HG02973 (cell line): ENCODE results near the gene STIM2.
"Not testable (repeated sequence)": the region's sequence is repeated elsewhere in the genome, so short reads cannot be mapped to it uniquely, and the experiment has no call there.

ENCODE experiments used
- ATAC-seq: cut with Tn5 transposase; IDR thresholded peaks from one replicate; pipeline ENCODE4 v1.9.1; 2021; ENCODE audit warnings: moderate library complexity; ENCODE audit not compliant: unreplicated experiment

Gene STIM2

DNA sequence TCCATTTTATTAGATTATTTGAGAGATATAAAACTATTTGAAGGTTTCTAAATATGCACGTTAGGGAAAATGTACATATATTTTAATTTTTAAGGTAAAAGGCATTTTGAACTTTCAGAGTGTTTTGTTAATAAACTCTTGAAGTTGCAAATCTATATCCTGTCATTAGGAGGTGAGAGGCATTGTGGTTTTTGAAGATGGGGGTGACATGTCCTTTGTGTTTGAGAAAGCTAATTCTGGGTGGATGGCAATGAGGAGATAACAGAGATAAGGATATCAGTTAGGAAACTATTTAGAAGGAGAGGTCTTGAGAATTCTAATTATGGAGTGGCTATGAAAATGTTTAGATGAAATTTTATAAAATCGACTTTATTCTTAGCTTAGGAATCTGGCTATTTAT is 6.1 kb downstream of the STIM2 start:
- ATAC-seq: no peak

DNA sequence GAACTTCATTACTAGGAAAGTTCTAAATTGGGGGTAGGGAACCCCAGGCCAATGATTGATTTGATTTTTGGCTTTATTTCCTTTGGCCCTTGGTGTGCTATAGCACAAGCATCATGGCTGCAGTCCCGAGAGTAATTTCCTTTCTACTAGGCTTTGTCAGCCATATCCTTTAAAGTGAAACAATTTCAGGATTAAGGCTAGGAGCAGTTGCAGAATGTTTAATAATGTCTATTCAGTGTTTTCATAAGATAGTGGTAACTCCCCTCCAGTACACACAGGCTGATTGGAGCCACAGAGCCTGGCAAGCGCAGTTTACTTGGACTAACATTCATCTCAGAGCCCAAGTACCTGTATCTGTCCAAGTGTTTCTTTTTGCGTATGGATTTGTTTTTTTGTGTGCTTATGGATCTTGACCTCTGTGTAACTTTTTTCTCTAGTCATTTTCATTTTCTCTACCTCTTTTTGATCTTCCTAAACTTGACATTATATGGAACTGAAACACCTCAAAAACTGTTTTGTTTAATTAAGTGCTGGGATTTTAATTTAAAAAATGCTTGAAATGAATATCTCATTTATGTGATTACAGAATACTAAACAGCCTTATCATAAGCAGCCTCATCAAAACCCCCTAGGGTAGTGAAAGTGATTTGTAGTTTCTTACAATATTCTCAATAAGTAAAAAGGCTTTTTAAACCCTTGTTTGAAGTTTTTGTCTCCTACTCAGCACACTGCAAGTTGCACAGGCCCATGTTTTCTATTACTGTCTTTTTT is 7.5 kb downstream of the STIM2 start:
- no peak for ATAC-seq

- ATAC-seq: no peak
Measured at GRCh38 chr4:26870576-26871262, 10.1 kb downstream of the STIM2 start.

GRCh38 chr4:26871611-26872010 is 11.0 kb downstream of the STIM2 start:
- ATAC-seq: no peak

DNA sequence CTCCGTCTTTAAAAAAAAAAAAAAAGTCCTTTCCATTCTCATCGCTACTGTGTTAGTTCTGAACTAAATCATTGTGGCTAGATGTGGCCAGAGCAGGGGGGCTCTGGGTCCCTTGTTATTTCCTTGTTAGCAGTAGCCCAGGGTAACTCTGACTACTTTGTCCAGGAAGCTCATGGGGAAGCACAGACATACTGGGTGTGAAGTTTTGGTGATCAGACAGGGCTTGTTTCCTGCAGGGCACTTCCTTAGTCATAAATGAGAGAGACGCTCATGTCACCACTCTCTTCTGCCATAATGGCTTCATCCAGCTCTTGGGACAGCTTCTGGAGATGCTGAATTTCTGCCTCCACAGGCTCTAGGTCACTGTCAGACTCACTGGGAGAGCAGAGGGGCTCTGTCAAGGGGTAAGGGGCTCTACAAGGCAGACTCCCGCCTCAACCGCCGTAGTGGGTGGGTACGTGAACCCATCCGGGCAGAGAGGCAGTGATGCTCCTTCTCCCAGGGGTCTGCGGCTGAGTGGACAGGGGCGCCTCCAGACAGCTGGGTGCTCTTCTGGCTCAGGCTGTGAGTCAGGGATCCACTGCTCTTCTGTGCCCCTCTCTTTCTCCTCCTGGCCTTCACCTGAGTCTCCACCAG is 12.9 kb downstream of the STIM2 start:
- peak; percentile 82 for ATAC-seq

DNA sequence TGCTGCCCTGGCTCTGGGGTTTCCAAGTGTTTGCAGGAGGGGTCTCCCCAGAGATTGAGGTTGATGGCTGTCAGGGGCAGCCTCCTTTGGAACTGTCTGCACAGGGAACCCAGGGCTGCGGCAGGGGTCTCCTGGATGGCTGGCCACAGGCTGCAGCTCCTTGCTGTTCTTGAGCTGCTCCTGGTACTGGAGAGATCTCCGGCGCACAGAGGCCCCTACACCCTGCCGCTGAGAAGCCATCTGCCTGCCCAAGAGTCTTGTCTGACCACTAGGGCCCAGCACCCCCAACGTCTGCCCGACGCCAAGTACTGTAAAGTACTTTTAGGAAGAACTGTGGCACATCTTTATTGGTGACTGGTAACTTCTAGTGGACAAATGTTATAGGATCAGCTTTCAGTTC is 13.5 kb downstream of the STIM2 start:
- ATAC-seq: no peak

DNA sequence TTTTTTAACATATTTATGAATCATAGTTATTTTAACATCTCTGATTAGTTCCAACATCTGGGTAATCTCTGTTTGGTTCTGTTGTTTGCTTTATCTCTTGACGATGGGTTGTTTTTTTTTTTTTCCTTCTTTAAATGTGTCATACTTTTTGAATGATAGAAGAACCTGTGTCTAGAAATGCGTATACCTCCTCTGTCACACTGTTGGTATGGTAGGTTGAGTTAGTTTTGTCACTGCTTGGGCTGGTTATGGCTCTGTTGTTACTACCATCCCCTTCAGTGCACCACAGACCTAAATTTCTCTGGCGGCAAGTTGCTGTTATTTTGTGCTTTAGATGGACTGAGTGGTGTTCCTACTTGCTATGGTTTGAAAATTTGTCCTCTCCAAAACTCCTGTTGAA is 16.8 kb downstream of the STIM2 start:
- ATAC-seq: no peak

DNA sequence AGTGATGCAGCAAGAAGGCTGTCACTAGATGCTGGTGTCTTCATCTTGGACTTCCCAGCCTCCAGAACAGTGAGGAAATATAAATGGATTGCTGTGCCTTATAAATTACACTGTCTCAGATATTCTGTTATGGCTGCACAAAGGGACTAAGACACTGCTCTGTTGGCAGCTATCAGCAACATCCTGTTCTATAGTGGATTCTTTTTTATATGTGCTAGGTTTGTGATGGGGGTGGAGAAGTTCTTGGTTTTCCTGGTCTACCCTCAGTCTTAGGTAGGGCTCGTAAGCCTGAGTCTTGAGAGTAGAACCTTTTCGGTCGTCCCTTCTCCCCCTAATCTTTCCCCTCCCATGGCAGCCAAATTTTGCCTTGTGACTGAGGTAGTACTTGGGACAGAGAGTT is 17.3 kb downstream of the STIM2 start:
- ATAC-seq: no peak

DNA sequence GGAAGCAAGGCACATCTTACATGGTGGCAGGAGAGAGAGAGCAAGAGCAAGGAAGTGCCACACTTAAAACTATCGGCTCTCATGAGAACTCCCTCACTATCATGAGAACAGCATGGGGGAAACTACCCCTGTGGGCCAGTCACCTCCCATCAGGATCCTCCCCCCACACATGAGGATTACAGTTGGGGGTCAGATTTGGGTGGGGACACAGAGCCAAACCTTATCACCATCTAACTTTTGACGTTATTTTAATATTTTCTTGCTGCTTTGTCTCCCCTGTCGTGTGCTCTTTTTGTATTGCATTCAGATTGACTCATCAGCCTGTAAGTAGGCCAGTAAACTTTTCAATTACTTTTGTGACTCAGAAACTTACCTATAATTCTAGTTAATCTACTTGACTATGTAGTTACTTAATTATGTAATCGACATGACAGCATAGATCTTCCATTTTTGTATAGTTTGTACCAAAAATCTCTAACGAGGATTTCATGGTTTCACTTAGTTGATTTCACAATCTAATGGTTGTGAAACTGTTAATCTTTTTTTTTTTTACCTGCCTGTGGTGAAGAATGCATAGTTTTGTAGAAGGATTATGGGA is 18.3 kb downstream of the STIM2 start:
- no peak for ATAC-seq

DNA sequence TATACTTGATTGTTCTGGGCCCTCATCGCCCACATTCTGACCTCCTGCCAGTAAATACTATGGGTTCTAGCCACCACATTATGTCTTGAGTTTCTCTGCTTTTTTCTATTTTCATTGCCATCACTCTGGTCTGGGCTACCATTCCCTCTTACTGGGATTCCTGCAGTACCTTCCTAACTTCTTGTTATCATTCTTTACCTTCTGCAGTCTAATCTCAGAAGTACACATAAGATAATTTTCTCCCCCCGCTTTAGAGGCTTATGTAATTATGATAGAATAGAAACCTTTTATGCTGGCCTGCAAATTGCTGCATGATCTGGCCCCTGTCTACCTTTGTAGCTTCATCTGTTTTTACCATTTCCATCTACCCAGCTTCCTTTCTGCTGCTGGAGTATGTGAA is 19.2 kb downstream of the STIM2 start:
- ATAC-seq: no peak

DNA sequence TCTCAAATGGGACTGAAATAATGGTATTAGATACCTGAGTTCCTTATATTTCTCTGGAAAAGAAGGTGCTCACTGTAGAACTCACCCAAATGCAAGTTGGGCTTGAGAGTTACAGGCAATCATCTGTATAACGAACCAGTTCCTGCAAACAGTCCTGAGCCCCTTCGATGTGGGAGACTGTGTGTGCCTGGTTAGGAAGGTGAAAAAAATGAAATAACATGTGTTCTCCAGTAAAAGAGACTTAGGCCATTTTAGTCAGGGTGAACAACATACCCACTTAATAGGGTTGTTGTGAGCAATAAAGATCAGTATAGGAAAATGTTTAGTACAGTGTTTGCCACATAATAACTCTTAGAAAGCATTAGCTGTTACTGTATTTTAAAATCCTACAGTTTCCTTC is 23.4 kb downstream of the STIM2 start:
- no peak for ATAC-seq

GRCh38 chr4:26884486-26884988 is 23.9 kb downstream of the STIM2 start:
- peak; percentile 43 for ATAC-seq

- peak; percentile 82 for ATAC-seq
Measured at GRCh38 chr4:26885912-26886274, 25.3 kb downstream of the STIM2 start.

DNA sequence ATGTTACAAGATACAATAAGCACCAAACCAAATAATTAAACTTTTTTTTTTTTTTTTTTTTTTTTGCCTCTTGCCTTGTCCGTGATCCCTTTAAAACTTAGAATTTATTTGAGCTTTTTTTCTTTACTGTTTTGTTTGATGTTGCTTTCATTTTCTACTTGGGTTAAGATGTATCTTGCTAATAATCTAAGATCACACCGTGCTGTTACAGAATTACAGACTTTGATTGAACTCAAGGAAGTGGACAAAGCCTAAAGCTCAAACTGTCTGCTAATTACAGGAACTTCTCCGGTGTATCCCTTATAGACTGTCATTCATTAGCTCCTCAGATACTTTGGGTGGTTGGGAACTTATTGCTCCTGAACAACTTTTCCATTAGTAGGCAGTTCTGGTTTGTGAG is 26.5 kb downstream of the STIM2 start:
- no peak for ATAC-seq

DNA sequence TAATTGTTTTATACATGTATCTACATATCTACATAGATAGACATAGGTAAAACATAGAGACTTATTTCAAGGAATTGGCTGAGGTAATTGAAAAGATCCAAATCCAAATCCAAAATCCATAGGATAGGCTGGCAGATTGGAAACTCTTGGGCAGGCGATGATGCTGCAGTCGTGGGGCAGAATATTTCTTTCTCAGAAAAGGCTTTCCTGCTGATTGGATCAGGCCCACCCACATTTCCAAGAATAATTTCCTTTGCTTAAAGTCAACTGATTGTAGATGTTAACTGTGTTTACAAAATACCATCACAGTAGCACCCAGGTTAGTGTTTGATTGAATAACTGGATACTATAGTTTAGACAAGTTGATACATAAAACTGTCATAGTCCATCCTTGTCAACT is 27.2 kb downstream of the STIM2 start:
- ATAC-seq: no peak

DNA sequence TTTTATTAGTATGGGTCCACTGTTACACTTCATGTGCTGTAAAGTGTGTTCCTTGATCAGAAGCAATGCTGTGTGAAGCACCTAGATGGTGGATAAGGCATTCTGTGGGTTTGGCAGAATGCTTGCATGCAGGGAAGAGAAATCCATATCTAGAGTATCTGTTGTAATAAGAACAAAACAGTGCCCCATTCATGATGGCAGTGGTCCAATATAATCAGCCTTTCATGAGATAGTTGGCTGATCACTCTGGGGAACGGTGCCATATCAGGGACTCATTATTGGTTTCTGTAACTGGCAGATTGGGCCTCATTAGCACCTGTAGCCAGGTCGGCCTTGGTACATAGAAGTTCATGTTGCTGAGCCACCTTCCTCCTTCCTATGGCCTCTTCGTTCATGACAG is 28.7 kb downstream of the STIM2 start:
- ATAC-seq: no peak

GRCh38 chr4:26891054-26891453 is 30.4 kb downstream of the STIM2 start:
- ATAC-seq: no peak

DNA sequence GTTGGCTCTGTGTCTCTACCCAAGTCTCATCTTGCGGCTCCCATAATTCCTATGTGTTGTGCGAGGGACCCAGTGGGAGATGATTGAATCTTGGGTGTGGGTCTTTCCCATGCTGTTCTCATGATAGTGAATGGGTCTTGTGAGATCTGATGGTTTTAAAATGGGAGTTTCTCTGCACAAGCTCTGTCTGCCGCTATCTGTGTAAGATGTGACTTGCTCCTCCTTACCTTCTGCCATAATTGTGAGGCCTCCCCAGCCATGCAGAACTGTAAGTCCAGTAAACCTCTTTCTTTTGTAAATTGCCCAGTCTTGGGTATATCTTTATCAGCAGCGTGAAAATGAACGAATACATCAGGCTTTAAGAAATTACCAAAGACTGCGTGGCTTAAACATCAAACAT is 31.2 kb downstream of the STIM2 start:
- no peak for ATAC-seq

DNA sequence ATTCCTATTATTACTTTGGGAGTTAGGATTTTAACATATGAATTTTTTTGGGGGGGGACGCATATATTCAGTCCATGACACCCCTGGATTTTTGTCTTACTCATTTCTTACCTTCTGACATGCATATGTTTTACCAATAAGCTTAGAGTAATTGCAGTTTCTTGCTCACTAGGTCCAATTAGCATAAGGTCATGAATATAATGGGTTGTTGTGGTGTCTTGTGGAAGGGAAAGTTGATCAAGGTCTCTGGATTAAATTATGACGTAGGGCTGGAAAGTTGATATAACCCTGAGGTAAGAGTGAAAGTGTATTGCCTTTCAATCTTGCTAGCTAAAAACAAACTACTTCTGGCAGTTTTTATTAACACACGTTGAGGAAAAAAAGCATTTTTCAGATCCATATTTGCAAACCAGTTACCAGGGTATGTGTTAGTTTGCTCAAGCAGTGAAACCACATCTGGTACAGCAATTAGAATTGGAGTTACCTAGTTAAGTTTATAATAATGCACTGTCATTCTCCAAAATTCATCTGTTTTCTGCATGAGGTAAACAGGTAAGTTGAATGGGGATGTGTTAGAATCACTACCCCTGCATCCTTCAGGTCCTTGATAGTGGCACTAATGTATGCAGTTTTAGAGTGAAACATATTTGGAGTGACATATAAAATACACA is 32.0 kb downstream of the STIM2 start:
- no peak for ATAC-seq

DNA sequence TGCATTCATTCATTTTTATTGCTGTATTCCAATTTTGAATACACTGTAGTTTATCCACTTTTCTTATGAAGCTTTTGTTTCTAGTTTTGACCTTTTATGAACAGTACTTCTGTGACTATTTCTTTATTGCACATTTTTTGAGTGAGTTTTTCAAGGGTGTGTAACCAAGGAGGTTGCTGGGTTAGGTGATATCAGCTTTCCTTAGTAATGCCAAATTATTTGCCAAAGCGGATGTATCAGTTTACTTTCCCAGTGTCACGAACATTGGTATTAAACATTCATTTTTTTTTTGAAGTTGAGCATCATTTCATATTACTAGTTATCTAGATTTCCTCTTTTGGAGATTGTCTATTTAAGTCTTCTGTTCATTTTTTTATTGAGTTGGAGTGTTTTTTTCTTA is 32.9 kb downstream of the STIM2 start:
- ATAC-seq: no peak

GRCh38 chr4:26894881-26895280 is 34.2 kb downstream of the STIM2 start:
- not testable (repeated sequence) for ATAC-seq
